ENCODE data around the gene FER.
A peak's percentile ranks its signal among the peaks of the same experiment; 100 is the strongest.

The FER gene

DNA sequence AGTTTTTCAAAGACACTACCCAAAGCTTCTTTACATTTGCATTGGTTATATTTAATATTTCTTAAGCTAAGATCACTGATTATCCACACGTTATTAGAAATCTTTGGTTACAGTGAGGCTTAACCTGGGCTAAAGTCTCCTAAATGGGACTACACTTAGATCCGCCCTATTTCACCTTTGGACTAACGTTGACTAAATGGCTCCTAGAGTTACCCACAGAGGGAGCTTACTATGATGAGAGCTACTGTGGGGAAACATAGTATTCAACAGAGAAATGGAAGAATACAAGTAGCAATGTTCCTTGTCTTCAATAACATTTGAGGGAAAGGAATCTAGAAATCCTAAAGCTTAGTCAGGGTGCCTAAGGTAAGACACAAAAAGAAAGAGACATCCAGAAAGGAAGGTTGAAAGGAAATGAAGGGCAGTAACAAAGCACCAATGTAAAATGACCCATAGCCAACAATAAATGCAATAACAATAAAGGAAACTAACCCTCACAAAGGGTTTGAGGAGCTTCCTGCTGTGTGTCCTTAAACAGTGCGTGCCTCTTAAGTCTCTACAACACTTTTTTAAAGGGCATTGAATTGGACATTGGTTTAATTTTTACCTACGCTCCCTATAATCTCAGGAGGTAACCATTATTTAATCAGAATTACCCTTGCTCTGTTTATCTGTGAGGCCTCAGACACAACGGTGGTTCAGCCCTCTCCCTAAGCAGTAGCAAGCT, 445.0 kb downstream of the FER start:
- DNase-seq: no peak

DNA sequence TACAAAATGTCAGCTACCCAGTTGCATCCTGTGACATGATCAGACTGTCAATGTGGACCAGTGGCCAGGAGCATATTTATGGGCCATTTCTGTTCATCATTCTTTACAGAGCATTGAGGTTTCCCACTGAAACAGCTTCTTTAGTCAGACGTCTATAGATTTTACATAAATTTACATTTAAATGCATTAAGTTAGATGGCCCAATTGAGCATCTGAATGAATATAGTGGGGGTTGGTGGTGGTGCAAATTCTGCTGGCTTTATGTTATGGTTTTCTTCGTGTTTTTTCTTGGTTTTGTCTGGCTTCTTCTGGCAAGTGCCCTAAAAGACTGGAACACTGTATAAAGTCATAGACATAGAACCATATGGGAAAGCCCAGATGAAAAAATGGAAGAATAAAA, 448.0 kb downstream of the FER start:
- DNase-seq: no peak

DNA sequence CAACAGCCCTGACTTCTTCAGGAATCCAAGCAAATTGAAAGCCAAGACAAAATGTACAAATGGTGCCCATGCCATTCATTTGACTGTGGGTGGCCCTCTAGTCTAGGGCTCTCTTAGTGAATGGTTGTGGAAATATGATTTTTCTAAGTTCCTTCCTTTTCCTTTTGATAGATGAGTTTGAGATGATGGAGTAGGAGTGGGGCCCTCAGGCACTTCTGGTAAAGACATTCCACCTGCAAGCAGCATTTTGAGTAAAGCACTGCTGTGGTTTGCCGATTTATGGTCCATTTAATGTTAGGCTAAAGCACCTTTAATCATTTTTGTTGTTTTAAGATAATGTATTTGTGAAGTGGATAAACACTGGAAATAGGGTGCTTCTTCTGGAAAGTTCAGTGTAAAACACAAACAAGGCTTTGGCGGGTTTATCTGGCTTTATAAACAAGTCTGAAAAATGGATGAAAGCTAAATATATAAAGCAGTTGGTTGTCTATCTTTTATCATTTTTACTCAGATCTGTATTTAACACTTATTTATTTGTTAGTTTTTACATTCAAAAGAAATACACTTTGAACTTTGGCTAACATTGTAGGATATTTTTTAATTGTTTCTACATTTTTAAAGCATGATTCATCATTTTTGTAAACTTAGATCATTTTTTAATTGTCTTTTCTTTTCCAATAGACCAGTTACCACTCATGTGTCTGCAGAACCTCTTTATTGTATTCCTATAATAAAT, 448.6 kb downstream of the FER start:
- no peak for DNase-seq

DNA sequence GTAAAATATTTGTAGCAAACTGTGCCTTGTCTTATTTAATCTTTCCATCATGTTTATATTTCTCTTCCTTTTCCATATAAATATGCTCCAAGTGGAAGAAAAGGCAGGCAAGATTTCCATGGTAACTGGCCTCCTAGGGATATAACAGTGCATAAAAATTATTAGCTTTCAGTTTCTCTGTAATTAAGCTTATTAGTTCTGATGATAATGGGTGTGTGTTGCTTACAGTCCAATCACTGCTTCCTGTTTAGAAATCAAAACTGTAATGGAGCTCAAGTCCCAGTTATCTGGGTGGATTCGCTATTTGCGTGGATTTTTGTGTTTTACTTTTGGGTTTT, 449.1 kb downstream of the FER start:
- DNase-seq: no peak

DNA sequence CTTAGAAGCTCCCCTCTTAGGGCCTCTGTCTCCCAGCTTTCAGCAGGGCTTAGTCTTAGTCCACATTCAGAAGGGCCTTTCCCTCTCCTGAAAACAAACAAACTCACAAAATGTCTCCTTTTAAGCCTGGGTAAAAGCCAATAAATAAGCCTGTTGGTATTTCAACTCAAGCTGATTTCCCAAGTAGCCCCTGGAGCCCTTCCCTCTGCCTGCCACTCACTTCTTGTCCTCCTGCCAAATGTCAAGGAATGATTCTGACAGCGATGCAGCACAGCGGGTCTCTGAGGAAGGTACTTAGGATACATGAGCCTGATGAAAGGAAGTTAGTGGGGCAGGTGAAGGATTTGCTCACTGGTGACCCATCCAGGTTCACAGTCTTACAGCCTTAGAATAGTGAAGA, 451.6 kb downstream of the FER start:
- no peak for DNase-seq

DNA sequence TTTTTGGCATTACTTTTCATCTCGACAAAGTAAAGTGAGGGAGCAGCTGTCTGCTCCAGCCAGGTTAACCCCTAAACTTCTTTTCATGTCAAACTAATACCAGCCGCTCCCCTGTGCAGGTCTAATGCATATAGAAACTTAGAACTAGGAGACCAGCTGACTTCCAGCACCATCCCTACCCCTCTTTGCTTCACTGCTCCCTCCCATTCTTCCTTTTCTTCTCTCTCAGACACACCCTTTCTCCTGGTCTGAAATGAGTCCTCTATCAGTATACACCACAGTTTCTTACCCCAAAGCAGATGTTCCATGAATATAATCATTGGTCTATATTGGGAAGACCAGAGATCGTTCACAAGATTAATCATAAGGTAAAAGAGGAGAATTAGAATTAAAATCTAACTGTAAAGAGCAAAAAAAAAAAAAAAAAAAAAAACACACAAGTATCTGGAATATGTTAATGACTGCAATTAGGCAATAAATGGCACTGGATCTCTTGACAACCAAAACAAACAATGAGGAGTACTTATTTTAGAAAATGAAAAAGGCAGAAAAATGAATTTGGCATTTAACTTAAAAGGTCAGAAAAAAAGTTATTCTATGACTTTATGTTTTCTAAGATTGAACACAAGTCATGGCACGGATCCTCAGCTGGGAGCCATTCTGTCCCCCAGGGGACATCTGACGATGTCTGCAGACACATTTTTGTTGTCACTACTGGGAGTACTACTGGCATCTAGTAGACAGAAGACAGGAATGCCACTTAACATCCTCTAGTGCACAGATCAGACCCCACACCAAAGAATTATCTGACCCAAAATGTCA, 452.3 kb downstream of the FER start:
- DNase-seq: no peak

DNA sequence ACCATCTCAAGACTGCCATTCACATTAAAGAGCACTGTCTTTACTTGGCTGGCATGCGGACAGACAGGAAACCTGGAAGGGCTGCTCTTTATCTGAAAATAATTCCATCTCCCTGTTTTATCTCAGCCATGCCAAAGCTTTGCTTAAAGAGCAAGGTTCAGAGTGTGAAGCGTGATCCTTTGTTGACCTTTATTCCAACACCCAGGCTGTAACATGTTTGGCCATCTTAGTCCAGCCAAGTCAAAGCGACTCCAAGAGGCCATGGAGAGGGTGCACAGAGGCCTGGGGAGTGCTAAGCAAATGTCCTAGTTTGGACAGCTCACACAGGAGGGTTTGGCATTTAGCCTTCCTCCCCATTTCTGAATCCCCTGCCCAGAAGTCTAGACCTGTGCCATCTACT, 467.3 kb downstream of the FER start:
- DNase-seq: no peak

DNA sequence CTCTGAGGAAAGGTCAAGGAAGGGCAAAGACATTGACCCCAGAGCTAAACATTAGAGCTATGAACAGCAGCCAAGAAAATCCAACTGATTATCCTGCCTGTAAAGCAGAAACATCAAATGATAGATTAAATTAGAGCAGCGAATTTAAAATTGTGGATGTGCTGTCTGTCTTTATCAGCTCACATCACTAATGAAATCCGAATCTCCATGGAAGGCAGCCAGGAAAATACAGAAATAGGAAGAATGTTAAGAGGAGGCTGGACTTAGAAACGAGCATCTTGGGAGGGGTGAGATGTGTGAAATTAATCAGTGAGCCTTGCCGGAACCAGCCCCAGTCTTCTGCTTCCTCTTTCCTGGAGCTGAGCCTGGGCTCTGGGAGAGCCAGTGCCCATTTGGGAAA, 471.1 kb downstream of the FER start:
- peak; percentile 13 for DNase-seq

DNA sequence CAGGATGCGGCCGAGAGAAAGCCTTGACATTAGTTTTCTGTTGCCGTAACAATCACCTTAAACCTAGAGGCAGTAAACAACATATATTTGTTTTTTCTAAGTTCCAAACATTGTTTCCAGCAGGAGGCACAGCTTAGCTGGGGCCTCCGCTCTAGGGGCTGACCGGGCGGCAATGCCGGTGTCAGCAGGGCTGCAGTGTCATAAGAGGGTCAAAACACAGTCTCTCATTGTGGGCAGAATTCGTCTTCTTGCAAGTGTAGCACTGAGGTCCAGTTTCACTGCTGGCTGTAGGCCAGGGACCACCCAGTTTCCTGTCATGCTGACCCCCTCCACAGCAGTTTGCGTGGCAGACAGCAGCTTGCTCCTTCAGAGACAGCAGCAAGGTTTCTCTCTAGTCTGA, 475.8 kb downstream of the FER start:
- no peak for DNase-seq

DNA sequence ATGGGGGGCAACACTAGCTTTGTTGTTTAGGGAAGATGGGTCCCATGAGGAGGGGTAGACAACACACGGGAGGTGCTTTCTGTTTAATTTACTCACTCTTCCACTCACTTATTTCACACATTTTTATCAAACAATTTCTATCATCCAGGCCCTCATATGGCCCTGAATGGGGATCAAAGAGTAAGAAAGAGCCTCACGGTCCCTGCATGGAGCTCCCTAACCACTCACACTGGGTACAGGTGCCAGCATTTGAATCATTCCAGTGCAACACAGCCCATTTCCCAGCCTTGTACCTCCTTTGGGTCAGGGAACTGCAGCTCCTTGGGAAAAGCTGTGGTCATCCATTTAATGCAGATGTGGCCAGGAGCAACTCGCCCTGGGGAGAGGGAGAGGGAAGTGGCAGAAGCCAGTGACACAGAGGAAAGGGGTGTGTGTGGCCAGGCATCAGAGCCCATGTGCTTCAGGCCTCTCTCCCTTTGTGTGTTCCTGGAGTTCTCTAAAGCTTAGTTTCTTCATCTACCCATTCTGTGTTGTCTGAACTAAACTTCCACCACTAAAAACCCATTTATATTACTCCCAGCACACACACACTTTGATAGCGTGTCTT, 476.7 kb downstream of the FER start:
- no peak for DNase-seq

DNA sequence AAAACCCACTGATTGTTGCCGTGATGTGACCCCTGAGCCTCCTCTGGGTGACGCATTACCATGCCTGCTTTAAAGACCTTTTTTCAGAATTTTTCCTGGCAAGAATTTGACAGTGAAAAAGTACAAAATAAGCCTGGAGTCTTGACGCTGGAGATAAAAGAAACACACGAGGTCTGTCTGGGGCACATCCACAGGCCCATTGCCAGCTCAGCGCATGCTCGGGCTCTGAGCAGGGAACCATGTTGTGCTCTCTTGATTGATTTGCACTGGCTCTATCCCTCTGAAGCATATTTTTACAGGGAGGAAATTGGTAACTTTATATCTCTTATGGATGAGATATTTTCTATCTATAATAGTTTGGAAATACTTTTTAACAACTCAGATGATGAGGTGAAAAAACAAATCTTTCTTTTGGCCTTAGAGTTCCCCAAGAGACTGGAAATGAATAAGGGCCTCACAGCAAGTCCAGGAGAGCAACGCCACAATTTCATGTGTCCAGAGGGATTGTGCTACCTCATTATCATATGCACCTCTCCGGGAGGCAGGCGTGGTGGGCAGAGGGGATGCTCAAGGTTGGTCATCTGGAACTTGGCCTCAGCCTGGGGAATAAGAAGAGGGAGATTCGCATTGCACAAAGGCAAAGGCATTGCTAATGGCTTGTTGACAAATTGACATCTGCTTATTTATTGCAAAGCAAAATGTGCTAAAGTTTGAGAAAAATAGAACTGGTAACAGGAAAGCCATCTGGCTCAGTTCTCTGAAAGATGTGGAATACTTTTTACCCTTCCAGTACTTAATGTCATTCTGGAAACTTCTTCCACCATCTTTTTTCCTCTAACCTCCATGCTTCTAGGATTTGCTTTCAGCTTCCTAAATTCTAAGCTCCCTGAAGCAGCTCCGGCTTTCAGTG, 478.3 kb downstream of the FER start:
- DNase-seq: no peak

DNA sequence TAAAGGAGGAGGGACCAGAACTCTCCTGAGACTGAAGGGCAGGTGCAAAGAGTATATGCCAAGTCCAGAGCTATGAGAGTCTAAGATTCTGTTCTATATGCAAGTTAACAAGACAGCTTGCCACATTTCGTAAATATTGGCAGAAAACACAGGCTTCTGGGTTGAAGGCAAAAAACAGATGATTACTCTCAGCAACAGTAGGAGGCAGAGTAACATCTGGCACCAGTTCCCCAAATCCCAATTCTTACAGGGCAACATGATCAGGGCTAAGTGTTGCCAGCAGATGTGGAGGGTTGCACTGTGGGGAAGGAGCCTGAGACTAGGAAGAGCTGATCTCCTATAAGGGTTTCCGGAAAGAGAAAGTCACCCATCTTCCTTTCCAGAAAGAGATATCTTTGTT, 482.7 kb downstream of the FER start:
- no peak for DNase-seq

DNA sequence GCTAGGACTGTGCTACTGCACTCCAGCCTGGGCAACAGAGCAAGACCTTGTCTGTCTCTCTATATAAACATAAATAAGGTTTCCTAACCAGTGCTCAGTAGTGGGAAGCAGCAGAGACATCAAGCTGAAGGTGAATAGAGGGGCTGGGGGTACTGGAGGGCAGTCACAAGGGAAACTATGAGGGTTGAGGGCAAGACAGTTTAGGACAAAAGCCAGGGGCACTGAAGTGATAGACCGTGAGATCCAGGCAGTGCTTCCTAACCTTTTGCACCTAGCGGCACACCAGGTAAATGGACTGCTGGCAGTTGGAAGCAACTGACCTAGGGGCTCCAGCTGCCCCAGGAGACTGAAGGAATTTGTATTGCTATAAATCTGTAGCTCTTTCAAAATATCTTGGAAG, 483.6 kb downstream of the FER start:
- DNase-seq: no peak

DNA sequence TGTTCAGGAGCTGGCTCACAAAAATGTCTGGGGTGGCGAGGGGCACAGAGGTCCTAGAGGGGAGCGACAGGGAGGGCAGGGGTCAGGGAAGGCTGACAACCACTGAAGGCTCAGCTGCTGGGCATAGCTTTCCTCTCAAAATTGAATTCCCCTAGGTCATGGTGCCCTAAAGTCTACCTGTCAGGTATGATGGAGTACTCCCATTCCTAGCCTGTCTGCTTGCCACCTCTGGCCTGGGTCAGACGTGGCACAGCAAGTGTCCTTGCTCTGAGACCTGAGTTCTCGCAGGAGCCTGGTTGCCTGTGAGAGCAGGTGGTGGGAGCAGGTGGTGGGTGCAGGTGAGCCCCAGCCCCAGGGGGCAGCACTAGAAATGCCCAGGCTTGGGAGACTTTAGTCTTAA, 486.7 kb downstream of the FER start:
- DNase-seq: no peak

DNA sequence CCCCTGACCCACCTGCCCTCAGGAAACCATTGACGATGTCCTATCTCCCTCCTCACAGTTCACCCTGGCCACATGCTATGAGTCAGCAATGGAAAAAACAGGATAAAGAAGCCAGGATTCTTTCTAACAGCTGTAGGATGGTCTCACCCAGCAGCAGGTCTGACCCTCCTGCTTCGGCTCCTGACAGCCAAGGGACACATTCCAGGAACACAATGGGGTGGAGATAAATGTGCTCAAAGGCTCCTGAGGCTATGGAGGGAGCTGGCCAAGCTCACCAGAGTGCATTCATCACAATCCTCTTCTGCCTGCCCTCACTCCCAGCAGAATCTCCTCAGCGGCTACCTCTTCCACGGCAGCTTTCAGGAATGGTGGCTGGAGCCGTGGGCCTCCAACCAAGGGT, 491.8 kb downstream of the FER start:
- DNase-seq: no peak

DNA sequence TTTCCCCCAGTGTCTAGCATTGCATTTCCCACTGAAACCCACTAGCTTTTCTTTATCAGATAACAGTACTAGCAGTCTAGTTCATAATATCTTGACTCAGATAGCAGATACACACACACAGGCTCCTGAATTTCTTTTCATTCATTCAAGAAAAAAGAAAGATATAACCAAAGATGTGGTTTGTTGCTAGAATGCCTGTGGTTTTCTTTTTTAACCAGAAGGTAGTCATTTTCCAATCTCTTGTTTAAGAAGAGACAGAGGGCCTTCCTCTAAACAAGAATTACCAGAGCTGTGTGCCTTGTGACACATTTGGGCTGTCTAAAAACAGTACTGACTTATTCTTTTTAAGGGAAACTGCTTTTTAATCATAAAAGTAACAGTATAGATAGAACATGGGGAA, 494.8 kb downstream of the FER start:
- peak; percentile 17 for DNase-seq

DNA sequence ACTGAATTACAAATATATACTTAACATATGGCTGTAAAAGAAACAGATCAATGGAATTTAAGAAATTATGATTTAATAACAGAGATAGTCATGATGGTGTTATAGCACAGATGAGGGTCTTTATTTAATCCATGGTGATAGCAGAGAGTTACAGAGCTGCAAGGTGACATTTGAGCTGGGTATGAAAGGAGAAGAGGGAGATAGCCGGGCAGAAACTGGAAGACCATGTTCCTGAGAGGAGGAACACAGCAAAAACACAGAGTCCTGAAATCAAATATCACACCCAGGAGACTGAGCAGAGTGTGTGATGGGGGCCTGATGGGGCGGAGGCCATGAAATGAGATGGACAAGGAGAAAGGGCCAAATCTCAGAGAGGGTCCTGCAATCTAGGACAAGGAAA, 498.7 kb downstream of the FER start:
- no peak for DNase-seq

Measured in fibroblast of skin of right biceps (primary cell).